HL-60 (cell line): ENCODE data around the gene CDS2.

ENCODE experiments used
- DNase-seq, 2 experiments: peaks; one replicate each; pipeline ENCODE4 v3.0.0-alpha.2; 2010 to 2020; ENCODE audit warnings: low read depth in 1 of 2, low spot score in 1 of 2
- H3K27ac ChIP-seq: fragments of 250-450 bp; sonication (Bioruptor Pico); replicated peaks from 2 replicates; pipeline ENCODE4 v1.5.1; 2020; ENCODE audit warnings: mild to moderate bottlenecking, moderate library complexity
- H3K27me3 ChIP-seq: fragments of 250-450 bp; sonication (Bioruptor Pico); 2 replicates; pipeline ENCODE4 v1.5.1; 2021; ENCODE audit warnings: mild to moderate bottlenecking, moderate library complexity; ENCODE audit not compliant: insufficient read depth, poor library complexity, severe bottlenecking
- H3K4me3 ChIP-seq: replicated peaks from 2 replicates; pipeline ENCODE4 v1.5.1; 2011; ENCODE audit warnings: mild to moderate bottlenecking, control low read depth, low read length; ENCODE audit not compliant: insufficient read depth
- CTCF ChIP-seq: IDR thresholded peaks from one replicate; pipeline ENCODE4 v1.5.1; 2011; ENCODE audit warnings: low read length, control low read depth, inconsistent platforms; ENCODE audit not compliant: insufficient read depth
- GABPA ChIP-seq: IDR thresholded peaks from 2 replicates; pipeline ENCODE4 v1.6.1; 2012; ENCODE audit warnings: low read depth
- POLR2AphosphoS5 ChIP-seq: IDR thresholded peaks from 2 replicates; pipeline ENCODE4 v1.6.1; 2012; ENCODE audit warnings: low read depth
- REST ChIP-seq: IDR thresholded peaks from 2 replicates; pipeline ENCODE4 v1.6.1; 2012; ENCODE audit warnings: low read depth; ENCODE audit not compliant: insufficient replicate concordance
- SPI1 ChIP-seq: IDR thresholded peaks from 2 replicates; pipeline ENCODE4 v1.6.1; 2012; ENCODE audit warnings: low read depth, mild to moderate bottlenecking, borderline replicate concordance

Gene CDS2

GRCh38 chr20:5154543-5154925, 27.7 kb downstream of the CDS2 start:
- Histone ChIP-seq H3K4me3 (no peak overlapping the region), H3K27me3 (no peaks in the 10 kb centered on the region), H3K27ac (no peak overlapping the region)
- DNase-seq: no peak
- TF ChIP-seq GABPA: no peak
- TF ChIP-seq POLR2AphosphoS5: no peak
- TF ChIP-seq REST: no peak
- no peak for TF ChIP-seq SPI1
- no peak for TF ChIP-seq CTCF

- TF ChIP-seq REST (no peak), SPI1 (no peak), GABPA (no peak), POLR2AphosphoS5 (no peak), CTCF (no peak)
- no peak for DNase-seq
- Histone ChIP-seq H3K27me3 (no peaks in the 10 kb centered on the region), H3K27ac (no peak overlapping the region), H3K4me3 (no peak overlapping the region)
These were observed 28.6 kb downstream of the CDS2 start for GRCh38 chr20:5155404-5155803.

- Histone ChIP-seq H3K27ac (no peak overlapping the region), H3K27me3 (no peaks in the 10 kb centered on the region), H3K4me3 (no peak overlapping the region)
- DNase-seq: no peak
- TF ChIP-seq REST: no peak
- no peak for TF ChIP-seq POLR2AphosphoS5
- no peak for TF ChIP-seq CTCF
- TF ChIP-seq SPI1: no peak
- no peak for TF ChIP-seq GABPA
These were observed 30.1 kb downstream of the CDS2 start for GRCh38 chr20:5156675-5157448.
